B cell (primary cell): ENCODE data around the gene SRXN1. TPM values are rescaled to one million over a fixed set of nuclear protein-coding genes. Genes with fewer than 3 reads are reported as not detected.

Experiments used
- ATAC-seq: fragments of 200-7000 bp; cut with Tn5 transposase; one replicate; pipeline ENCODE4 v1.10.0; 2021; ENCODE audit warnings: low read depth, mild to moderate bottlenecking, moderate number of reproducible peaks, moderate library complexity
- CTCF ChIA-PET: fragments of 350-600 bp; sonication (Branson Sonifier 250); formaldehyde crosslinking; loops from one replicate; lab custom pipeline; 2021; ENCODE audit warnings: antibody characterized with exemption, inconsistent platforms; lab: Charles Lee
- POLR2A ChIA-PET: fragments of 350-600 bp; sonication (Branson Sonifier 250); formaldehyde crosslinking; loops from one replicate; lab custom pipeline; 2021; ENCODE audit warnings: antibody characterized with exemption; lab: Charles Lee
- DNase-seq: peaks from one replicate; pipeline ENCODE4 v3.0.0; 2013
- H2AFZ ChIP-seq: 2 replicates; pipeline ENCODE4 v1.6.1; 2012; ENCODE audit warnings: mild to moderate bottlenecking, low read depth, low read length; ENCODE audit not compliant: insufficient read depth, poor library complexity, severe bottlenecking
- H3K27ac ChIP-seq, 2 donors: 1 replicate in 1 of 2; 2 replicates in 1 of 2; pipeline ENCODE4 v1.5.1; 2012 to 2013; ENCODE audit warnings: low read length in 2 of 2, mild to moderate bottlenecking in 2 of 2, moderate library complexity in 1 of 2
- H3K27me3 ChIP-seq, 4 experiments: fragments of 200-600 bp in 1 of 4; sonication (generic) in 1 of 4; replicated peaks in 1 of 4; 1 replicate in 2 of 4; 2 replicates in 2 of 4; pipeline versions ENCODE4 v1.6.1 to v1.7.0; 2013 to 2016; ENCODE audit warnings: low read length in 3 of 4, mild to moderate bottlenecking in 2 of 4, mixed read lengths in 1 of 4, moderate library complexity in 1 of 4; ENCODE audit not compliant: insufficient read depth in 4 of 4, control insufficient read depth in 3 of 4; ENCODE audit errors: control extremely low read depth in 1 of 4
- H3K36me3 ChIP-seq, 2 experiments: replicated peaks in 1 of 2; 1 replicate in 1 of 2; 2 replicates in 1 of 2; pipeline versions ENCODE4 v1.6.1 to v1.7.1; 2013; ENCODE audit warnings: low read length in 1 of 2; ENCODE audit not compliant: insufficient read depth in 2 of 2, control insufficient read depth in 1 of 2; ENCODE audit errors: control extremely low read depth in 1 of 2, extremely low read depth in 1 of 2
- H3K4me1 ChIP-seq, 2 donors: fragments of 200-600 bp in 1 of 2; sonication (generic) in 1 of 2; 1 replicate in 1 of 2; 2 replicates in 1 of 2; pipeline versions ENCODE4 v1.5.1 to v1.6.1; 2013 to 2017; ENCODE audit warnings: low read length in 2 of 2; ENCODE audit not compliant: control insufficient read depth in 2 of 2, insufficient read depth in 2 of 2
- H3K4me2 ChIP-seq: replicated peaks from 2 replicates; pipeline ENCODE3; 2012; ENCODE audit warnings: mild to moderate bottlenecking, low read depth, low read length; ENCODE audit not compliant: poor library complexity, severe bottlenecking
- H3K4me3 ChIP-seq, 5 experiments: fragments of 200-600 bp in 1 of 5; sonication (generic) in 1 of 5; 1 replicate in 3 of 5; 2 replicates in 2 of 5; pipeline versions ENCODE4 v1.5.1 to v1.7.0; 2011 to 2016; ENCODE audit warnings: low read length in 4 of 5, mild to moderate bottlenecking in 4 of 5, low read depth in 2 of 5, control low read depth in 1 of 5, moderate library complexity in 1 of 5; ENCODE audit not compliant: insufficient read depth in 1 of 5; ENCODE audit errors: control extremely low read depth in 1 of 5, extremely low read depth in 1 of 5
- H3K79me2 ChIP-seq: fragments of 200-600 bp; sonication (generic); one replicate; pipeline ENCODE4 v1.6.0; 2016; ENCODE audit warnings: low read length; ENCODE audit not compliant: control insufficient read depth, insufficient read depth
- H3K9ac ChIP-seq: fragments of 200-600 bp; sonication (generic); 2 replicates; pipeline ENCODE4 v1.6.1; 2017; ENCODE audit warnings: mild to moderate bottlenecking, low read length, moderate library complexity
- H3K9me3 ChIP-seq, 3 donors: one replicate each; pipeline versions ENCODE4 v1.6.1 to v1.7.1; 2013; ENCODE audit warnings: low read length in 2 of 3; ENCODE audit not compliant: control insufficient read depth in 2 of 3, insufficient read depth in 1 of 3; ENCODE audit errors: control extremely low read depth in 1 of 3
- H4K20me1 ChIP-seq: 2 replicates; pipeline ENCODE4 v1.6.0; 2012; ENCODE audit warnings: mild to moderate bottlenecking, low read length; ENCODE audit not compliant: insufficient read depth, control insufficient read depth, poor library complexity, severe bottlenecking
- H3K27ac Mint-ChIP-seq: one replicate; pipeline ENCODE4 v1.8.0; 2021; ENCODE audit warnings: mixed read lengths
- H3K27me3 Mint-ChIP-seq: one replicate; pipeline ENCODE4 v1.8.0; 2021; ENCODE audit warnings: mixed read lengths
- H3K4me1 Mint-ChIP-seq: one replicate; pipeline ENCODE4 v1.8.0; 2021; ENCODE audit warnings: mixed read lengths
- H3K4me3 Mint-ChIP-seq: one replicate; pipeline ENCODE4 v1.8.0; 2021; ENCODE audit warnings: mixed read lengths
- H3K9me3 Mint-ChIP-seq: one replicate; pipeline ENCODE4 v1.8.0; 2022; ENCODE audit warnings: mixed read lengths; ENCODE audit not compliant: insufficient read depth
- EZH2 ChIP-seq: IDR thresholded peaks from 2 replicates; pipeline ENCODE4 v1.6.1; 2012; ENCODE audit warnings: borderline replicate concordance, low read depth, mild to moderate bottlenecking, moderate library complexity, low read length; ENCODE audit not compliant: insufficient read depth, poor library complexity, severe bottlenecking
- WGBS: methylation state at CpG from one replicate; pipeline ENCODE4 v1.1.5; 2013; ENCODE audit warnings: missing lambda C conversion rate; ENCODE audit not compliant: insufficient coverage; 5-methylcytosine and 5-hydroxymethylcytosine counted together
- intact Hi-C: fragments of 100-400 bp; cut with micrococcal nuclease; formaldehyde crosslinking; loops from one replicate; pipeline ENCODE4 v1.10.0; 2022
- polyA plus RNA-seq: library from polyadenylated mRNA; depleted of rRNA; stranded (reverse); fragments of >200 nt; gene quantifications from 2 replicates; pipeline ENCODE4 v1.2.3, GENCODE V29; 2012
- total RNA-seq, 2 donors: library from RNA; stranded (reverse); fragments of 120-200 nt in 1 of 2; gene quantifications; 1 replicate in 1 of 2; 2 replicates in 1 of 2; pipeline versions ENCODE4 v1.2.3 to v1.2.4, GENCODE V29; 2013 to 2022
- TF ChIP-seq, protein P1 (sequence below): fragments of 200-600 bp; IDR thresholded peaks from one replicate; pipeline ENCODE4 v1.8.0; 2022; ENCODE audit warnings: antibody characterized with exemption, mild to moderate bottlenecking

The SRXN1 gene
- total and polyA plus RNA-seq, 2 donors (not counting 1 experiment from before 2014, with no cell fraction given): 1.3 to 4.5 TPM

GRCh38 chr20:675453-676314 is 22.7 kb upstream of the SRXN1 start, which contains the start of gene SCRT2:
Gene SCRT2, minus strand, starts transcription at chr20:675802. Its CDS starts 201 bp downstream, at chr20:675601.
- no peak within 1 kb of the TSS for H3K27ac ChIP-seq
- H3K36me3 ChIP-seq: no peaks in the 10 kb centered on the region
- CTCF ChIA-PET: interaction anchor here (0.6 to 0.7 kb wide), 2 partner anchors 158 to 277 kb away, joined by 5 read pairs; no protein-coding TSS in a partner anchor
- H3K9me3 Mint-ChIP-seq: no peaks in the 10 kb centered on the region
- H3K4me3 Mint-ChIP-seq: peak within 1 kb of the TSS; percentile 38
- H3K27me3 ChIP-seq: peaks cover 0 to 75% (median 37%) of the 10 kb centered on the region in 4 experiments
- TF ChIP-seq EZH2: no peak
- TF ChIP-seq, protein P1, sequence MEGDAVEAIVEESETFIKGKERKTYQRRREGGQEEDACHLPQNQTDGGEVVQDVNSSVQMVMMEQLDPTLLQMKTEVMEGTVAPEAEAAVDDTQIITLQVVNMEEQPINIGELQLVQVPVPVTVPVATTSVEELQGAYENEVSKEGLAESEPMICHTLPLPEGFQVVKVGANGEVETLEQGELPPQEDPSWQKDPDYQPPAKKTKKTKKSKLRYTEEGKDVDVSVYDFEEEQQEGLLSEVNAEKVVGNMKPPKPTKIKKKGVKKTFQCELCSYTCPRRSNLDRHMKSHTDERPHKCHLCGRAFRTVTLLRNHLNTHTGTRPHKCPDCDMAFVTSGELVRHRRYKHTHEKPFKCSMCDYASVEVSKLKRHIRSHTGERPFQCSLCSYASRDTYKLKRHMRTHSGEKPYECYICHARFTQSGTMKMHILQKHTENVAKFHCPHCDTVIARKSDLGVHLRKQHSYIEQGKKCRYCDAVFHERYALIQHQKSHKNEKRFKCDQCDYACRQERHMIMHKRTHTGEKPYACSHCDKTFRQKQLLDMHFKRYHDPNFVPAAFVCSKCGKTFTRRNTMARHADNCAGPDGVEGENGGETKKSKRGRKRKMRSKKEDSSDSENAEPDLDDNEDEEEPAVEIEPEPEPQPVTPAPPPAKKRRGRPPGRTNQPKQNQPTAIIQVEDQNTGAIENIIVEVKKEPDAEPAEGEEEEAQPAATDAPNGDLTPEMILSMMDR: no peak
- intact Hi-C loops: no loop called here
- H3K9ac ChIP-seq: no peak within 1 kb of the TSS
- H3K27ac Mint-ChIP-seq: no peak within 1 kb of the TSS
- no peak within 1 kb of the TSS for H2AFZ ChIP-seq
- peaks cover 0 to 6% (median 0%) of the 10 kb centered on the region in 3 donors for H3K9me3 ChIP-seq
- ATAC-seq: peak; percentile 64
- H4K20me1 ChIP-seq: no peaks in the 10 kb centered on the region
- no peak within 1 kb of the TSS for H3K4me3 ChIP-seq
- no peaks in the 10 kb centered on the region for H3K79me2 ChIP-seq
- H3K4me1 Mint-ChIP-seq: peaks cover 19% of the 10 kb centered on the region
- peak; percentile 59 for DNase-seq
- POLR2A ChIA-PET: interaction anchor here (0.7 kb wide), 1 partner anchor 24 kb away, joined by 7 read pairs; no protein-coding TSS in a partner anchor
- peak within 1 kb of the TSS; percentile 41 for H3K4me2 ChIP-seq
- H3K4me1 ChIP-seq: peaks cover 16 to 20% of the 10 kb centered on the region in 2 donors
- peaks cover 76% of the 10 kb centered on the region for H3K27me3 Mint-ChIP-seq
- 2% methylated on average over 48 of the region's 69 CpGs for WGBS

DNA sequence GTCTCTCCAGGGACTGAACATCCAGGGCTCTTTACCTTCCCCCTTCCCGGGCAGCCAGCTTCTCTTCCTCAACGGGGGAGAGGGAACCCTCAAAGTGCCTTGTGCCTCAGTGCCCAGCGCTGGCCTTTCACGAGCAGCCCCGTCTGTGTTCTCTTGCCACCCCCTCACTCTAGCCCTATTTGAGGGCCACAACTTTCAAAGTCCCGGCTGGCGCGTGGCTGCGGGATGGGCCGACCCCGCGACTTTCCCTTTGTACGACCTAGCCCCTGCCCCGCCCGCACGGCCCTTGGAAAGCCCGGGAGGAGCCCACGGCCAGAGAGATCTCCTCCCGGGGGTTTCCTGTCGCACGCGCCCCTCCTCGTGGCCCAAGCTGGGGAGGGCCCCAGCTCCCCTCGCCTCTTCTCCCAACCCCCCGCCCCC is 22.0 kb upstream of the SRXN1 start:
- ATAC-seq (no peak), DNase-seq (no peak)
- Mint-ChIP-seq H3K27ac (no peak overlapping the region), H3K9me3 (no peaks in the 10 kb centered on the region), H3K27me3 (peaks cover 79% of the 10 kb centered on the region), H3K4me1 (peaks cover 19% of the 10 kb centered on the region), H3K4me3 (no peak overlapping the region)
- H3K4me1 ChIP-seq: peaks cover 16 to 20% of the 10 kb centered on the region in 2 donors
- ChIA-PET POLR2A (no interaction called here), CTCF (no interaction called here)
- no peak overlapping the region for H3K9ac ChIP-seq
- 6% methylated on average over 19 of the region's 25 CpGs for WGBS
- H3K9me3 ChIP-seq: peaks cover 0 to 6% (median 0%) of the 10 kb centered on the region in 3 donors
- peak overlapping the region; percentile 41 for H3K4me2 ChIP-seq
- H4K20me1 ChIP-seq: no peaks in the 10 kb centered on the region
- no peaks in the 10 kb centered on the region for H3K79me2 ChIP-seq
- no peaks in the 10 kb centered on the region for H3K36me3 ChIP-seq
- TF ChIP-seq EZH2: no peak
- TF ChIP-seq, protein P1: no peak
- H3K4me3 ChIP-seq: no peak overlapping the region
- H2AFZ ChIP-seq: no peak overlapping the region
- H3K27me3 ChIP-seq: peaks cover 0 to 77% (median 37%) of the 10 kb centered on the region in 4 experiments
- no peak overlapping the region for H3K27ac ChIP-seq
- intact Hi-C loops: no loop called here
